HG03354 (cell line): Measurements from ENCODE around the gene PROX2.

Source experiments
- ATAC-seq: cut with Tn5 transposase; IDR thresholded peaks from one replicate; pipeline ENCODE4 v1.9.1; 2021; ENCODE audit warnings: mild to moderate bottlenecking; ENCODE audit not compliant: unreplicated experiment, poor library complexity, severe bottlenecking

PROX2 gene

GRCh38 chr14:74875941-74876913 lies at the start of gene PROX2:
Gene PROX2 (minus strand): TSS chr14:74876145. CDS start chr14:74863834, 12,311 bp downstream.
- ATAC-seq = no peak

DNA sequence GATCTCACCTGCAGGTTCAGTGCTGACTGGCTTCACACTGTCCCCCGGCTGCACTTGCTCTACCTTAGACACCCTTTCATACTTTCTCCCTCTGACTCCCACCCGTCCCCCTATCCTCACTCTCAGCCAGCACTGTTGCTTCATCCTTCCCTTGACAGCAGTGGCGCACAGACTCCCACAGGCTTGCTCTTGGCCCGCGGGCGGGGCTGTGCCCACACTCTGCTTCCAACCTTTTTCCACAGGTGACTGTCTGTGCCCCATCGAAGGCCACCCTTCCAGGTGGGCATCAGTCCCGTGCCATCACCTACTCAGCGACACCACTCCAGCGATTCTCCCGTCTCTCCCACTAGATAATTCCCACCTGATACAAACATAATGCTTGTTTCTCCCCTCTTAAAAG lies 48.1 kb upstream of the PROX2 start:
- ATAC-seq = no peak

GRCh38 chr14:74922752-74923401 lies 46.9 kb upstream of the PROX2 start, which contains the start of gene RPS6KL1:
Gene RPS6KL1 (minus strand): TSS chr14:74923260. CDS start chr14:74921541, 1,719 bp downstream.
- ATAC-seq = peak; percentile 95

- no peak for ATAC-seq
Observed at GRCh38 chr14:74921987-74922751, 46.2 kb upstream of the PROX2 start.

DNA sequence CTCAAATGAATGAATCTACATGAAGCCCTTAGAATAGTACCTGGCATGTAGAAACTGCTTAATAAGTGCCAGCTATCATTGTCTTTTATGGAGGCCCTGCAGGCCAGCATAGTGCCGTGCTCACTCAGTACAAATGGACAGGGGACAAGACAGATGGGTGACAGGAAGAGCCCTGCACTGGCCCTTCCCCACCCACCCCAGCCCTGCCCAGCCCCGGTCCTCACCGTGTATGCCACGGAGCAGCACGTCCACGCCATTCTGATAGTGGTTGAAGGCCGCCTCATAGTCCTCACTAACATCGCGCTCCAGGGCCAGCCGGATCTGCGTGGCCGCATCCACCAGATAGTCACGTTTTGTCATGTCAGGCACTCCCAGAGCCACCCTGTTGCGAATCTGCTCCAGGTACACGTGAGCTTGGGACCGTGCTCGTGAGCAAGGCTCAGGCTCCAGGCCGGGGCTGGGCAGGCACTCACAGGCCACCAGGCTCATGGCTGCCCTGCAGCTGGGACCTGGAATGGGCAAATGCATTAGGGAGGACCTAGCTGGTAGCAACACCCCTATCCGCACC lies 45.2 kb upstream of the PROX2 start:
- ATAC-seq = no peak

GRCh38 chr14:74920281-74920680 lies 44.3 kb upstream of the PROX2 start:
- ATAC-seq = no peak

DNA sequence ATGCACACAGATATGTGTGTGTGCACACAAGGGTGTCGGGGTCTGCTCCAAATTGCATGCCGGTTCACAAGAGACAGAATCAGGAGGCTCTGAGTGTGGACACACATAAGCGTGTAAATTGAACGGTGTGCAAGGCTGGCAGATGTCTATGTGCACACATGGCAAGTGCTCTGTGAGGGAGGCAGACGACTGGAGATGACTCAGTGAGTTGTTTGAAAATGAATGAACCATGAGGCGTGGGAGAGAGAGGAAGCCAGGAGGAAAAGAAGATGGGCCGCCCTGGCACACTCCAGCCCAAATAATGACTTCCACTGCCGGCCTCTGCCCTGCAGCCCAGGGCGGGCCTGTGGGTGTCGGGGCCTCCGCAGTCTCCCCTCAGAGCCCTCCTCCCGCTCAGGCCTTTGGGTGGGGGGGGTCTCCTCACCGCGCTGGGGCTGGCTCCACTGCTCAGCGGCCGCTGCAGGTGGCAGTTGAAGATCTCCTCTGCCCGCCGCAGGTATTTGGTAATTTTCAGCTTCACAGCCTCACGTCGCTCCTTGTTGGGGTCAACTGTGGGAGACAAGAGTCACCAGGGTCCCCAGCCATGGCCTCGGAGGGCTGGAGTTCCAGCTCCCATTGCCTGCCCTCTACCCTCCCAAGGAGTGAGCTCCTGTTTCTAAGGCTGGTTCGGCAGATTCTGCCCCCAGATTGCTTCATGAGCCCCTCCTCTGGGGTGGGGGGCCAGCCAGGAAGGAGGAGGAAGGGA lies 43.6 kb upstream of the PROX2 start:
- ATAC-seq = no peak

- ATAC-seq = no peak
Observed at GRCh38 chr14:74918380-74918779, 42.4 kb upstream of the PROX2 start.

GRCh38 chr14:74917646-74918081 lies 41.7 kb upstream of the PROX2 start:
- ATAC-seq = no peak

GRCh38 chr14:74917178-74917543 lies 41.2 kb upstream of the PROX2 start:
- no peak for ATAC-seq

DNA sequence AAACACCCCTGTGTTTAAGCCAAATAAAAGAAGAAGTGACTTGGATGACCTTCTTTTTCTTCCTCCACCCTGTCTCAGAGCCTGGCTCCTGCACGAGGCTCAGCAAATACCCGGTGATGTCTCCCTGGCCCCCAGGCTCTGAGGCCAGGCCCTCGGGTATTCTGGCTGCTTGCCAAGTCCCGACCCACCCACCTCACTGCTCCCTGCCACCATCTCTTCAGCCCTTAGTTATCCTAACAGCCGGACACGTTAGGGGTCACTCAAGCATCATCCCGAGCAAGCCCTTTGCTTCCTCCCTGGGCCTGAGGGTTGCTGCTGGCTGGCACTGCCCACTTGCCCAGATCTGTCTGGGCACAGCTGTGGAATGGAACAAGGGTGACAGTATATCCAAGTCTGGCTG lies 39.9 kb upstream of the PROX2 start:
- no peak for ATAC-seq

- no peak for ATAC-seq
Observed at GRCh38 chr14:74915426-74915825, 39.5 kb upstream of the PROX2 start.

- no peak for ATAC-seq
Observed at GRCh38 chr14:74913986-74914573, 38.1 kb upstream of the PROX2 start.

DNA sequence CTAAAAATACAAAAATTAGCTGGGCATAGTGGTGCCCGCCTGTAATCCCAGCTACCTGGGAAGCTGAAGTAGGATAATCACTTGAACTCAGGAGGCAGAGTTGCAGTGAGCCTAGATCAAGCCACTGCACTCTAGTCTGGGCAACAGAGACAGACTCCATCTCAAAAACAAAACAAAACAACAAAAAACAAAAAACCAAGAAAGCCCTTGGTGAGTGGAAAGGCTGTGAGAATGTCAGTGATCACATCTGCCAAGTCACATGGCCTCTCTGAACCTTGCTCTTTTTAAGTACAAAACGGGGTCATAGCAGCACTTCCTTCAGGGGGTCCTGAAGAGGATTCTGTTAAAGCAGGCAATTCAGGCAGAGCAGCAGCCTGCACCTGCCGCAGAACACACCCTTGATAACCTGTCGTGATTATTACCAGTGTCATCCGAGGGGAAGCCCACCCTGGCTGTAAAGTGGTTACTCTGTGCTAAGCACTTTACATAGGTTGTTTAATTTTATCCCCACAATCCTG lies 37.5 kb upstream of the PROX2 start:
- ATAC-seq = no peak

DNA sequence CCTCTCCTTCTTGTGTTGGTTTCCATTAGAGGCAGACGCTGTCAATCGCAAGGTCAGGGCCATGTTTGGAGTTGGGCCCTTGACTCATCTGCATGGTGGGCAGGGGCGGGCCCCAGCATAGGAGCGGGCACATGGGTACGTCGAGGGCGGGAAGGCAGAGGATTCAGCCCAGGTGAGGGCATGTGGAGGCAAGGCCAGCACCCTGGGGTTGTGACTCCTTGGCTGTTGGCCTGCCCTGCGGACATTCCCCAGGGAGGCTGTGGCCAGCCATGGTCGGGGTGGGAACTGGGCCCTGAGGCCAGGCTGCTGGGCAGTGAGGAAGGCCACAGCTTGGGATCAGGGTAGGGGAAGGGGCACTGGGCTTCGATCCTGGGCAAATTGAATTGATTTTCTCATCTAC lies 36.9 kb upstream of the PROX2 start:
- ATAC-seq = no peak

- no peak for ATAC-seq
Observed at GRCh38 chr14:74912111-74912510, 36.2 kb upstream of the PROX2 start.

GRCh38 chr14:74911704-74912103 lies 35.8 kb upstream of the PROX2 start:
- ATAC-seq = no peak

- no peak for ATAC-seq
Observed at GRCh38 chr14:74911221-74911620, 35.3 kb upstream of the PROX2 start.

DNA sequence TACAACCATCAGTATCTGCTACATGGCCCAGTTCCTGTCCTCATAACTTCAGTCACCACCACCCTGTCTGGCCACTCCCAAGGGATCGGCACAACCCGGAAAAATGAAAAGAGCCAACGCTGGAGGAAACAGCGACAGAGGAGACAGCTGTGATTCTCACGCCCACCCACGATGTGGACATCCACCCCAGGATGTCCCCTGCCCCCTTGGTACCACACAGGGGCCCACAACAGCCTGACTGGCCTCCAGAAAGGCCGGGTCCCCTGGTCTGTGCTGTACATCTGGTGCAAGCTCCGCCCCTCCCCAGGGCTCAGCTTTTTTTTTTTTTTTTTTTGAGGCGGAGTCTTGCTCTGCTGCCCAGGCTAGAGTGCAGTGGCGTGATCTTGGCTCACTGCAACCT lies 34.6 kb upstream of the PROX2 start:
- ATAC-seq = no peak
